Measurements from ENCODE around the gene BSN.

Gene BSN

DNA sequence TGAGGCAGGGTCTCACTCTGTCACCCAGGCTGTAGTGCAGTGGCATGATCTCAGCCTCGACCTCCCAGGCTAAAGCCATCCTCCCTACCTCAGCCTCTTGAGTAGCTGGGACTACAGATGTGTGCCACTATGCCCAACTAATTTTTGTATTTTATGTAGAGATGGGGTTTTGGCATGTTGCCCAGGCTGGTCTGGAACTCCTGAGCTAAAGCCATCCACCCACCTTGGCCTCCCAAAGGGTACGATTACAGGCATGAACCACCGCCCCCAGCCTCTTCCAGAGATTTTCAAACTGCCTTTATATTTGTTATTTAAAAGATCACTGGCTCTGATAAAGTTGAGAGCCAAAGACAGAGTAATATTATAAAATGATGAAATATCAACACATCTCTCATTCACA is 37.3 kb downstream of the BSN start:
- H3K4me2 ChIP-seq (ENCODE audit: insufficient read depth, low read length): no peak overlapping the region
- H3K79me2 ChIP-seq (ENCODE audit: insufficient read depth, low read length): no peaks in the 10 kb centered on the region
- no peaks in the 10 kb centered on the region for H4K20me1 ChIP-seq (ENCODE audit: insufficient read depth, low read length)
- H3K36me3 ChIP-seq (ENCODE audit: insufficient read depth, low read length): no peaks in the 10 kb centered on the region
- no peak for ATAC-seq (ENCODE audit: insufficient read depth, low read depth)
- TF ChIP-seq EZH2 (IDR thresholded peaks at IDR 0.05; ENCODE audit: borderline replicate concordance, low read depth, low read length, severe bottlenecking) (no peak), CTCF (IDR thresholded peaks at IDR 0.05; ENCODE audit: borderline replicate concordance, extremely low read depth, low read length, poor library complexity, severe bottlenecking) (no peak)
- H2AFZ ChIP-seq (ENCODE audit: low read depth, low read length): no peak overlapping the region
- H3K9me3 ChIP-seq (ENCODE audit: insufficient read depth, low read length, severe bottlenecking): no peaks in the 10 kb centered on the region
- H3K9ac ChIP-seq (ENCODE audit: low read depth, low read length): no peak overlapping the region
- DNase-seq: no peak
- no peaks in the 10 kb centered on the region for H3K4me1 ChIP-seq (ENCODE audit: insufficient read depth, low read length)
- no peak overlapping the region for H3K4me3 ChIP-seq (ENCODE audit: low read depth in 1 of 2, low read length in 2 of 2)
- H3K27ac ChIP-seq (ENCODE audit: low read length): no peak overlapping the region
- H3K27me3 ChIP-seq (ENCODE audit: insufficient read depth, low read length, poor library complexity): no peaks in the 10 kb centered on the region

DNA sequence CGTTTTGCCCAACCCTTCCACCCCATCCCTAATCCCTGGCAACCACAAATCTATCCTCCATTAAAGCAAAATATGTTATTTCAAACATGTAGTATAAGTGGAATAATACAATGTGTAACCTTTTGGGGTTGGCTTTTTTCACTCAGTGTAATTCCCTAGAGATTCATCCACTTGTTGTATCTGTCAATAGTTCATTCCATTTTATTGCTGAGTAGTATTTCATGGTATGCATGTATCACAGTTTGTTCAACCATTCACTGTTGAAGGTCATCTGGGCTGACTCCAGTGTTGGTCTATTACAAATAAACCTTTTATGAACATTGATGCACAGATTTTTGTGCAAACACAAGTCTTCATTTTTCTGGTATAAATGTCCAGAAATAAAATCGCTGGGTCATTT is 38.8 kb downstream of the BSN start:
- H3K27ac ChIP-seq (ENCODE audit: low read length): no peak overlapping the region
- H3K27me3 ChIP-seq (ENCODE audit: insufficient read depth, low read length, poor library complexity): no peaks in the 10 kb centered on the region
- H3K36me3 ChIP-seq (ENCODE audit: insufficient read depth, low read length): no peaks in the 10 kb centered on the region
- TF ChIP-seq CTCF (IDR thresholded peaks at IDR 0.05; ENCODE audit: borderline replicate concordance, extremely low read depth, low read length, poor library complexity, severe bottlenecking) (no peak), EZH2 (IDR thresholded peaks at IDR 0.05; ENCODE audit: borderline replicate concordance, low read depth, low read length, severe bottlenecking) (no peak)
- ATAC-seq (ENCODE audit: insufficient read depth, low read depth) (no peak), DNase-seq (no peak)
- no peaks in the 10 kb centered on the region for H3K9me3 ChIP-seq (ENCODE audit: insufficient read depth, low read length, severe bottlenecking)
- H3K4me3 ChIP-seq (ENCODE audit: low read depth in 1 of 2, low read length in 2 of 2): no peak overlapping the region
- no peak overlapping the region for H3K9ac ChIP-seq (ENCODE audit: low read depth, low read length)
- H3K4me1 ChIP-seq (ENCODE audit: insufficient read depth, low read length): no peaks in the 10 kb centered on the region
- no peak overlapping the region for H3K4me2 ChIP-seq (ENCODE audit: insufficient read depth, low read length)
- H3K79me2 ChIP-seq (ENCODE audit: insufficient read depth, low read length): no peaks in the 10 kb centered on the region
- H2AFZ ChIP-seq (ENCODE audit: low read depth, low read length): no peak overlapping the region
- no peaks in the 10 kb centered on the region for H4K20me1 ChIP-seq (ENCODE audit: insufficient read depth, low read length)

GRCh38 chr3:49600781-49601180 is 46.5 kb downstream of the BSN start:
- no peak overlapping the region for H2AFZ ChIP-seq (ENCODE audit: low read depth, low read length)
- H3K27me3 ChIP-seq (ENCODE audit: insufficient read depth, low read length, poor library complexity): no peaks in the 10 kb centered on the region
- DNase-seq (no peak), ATAC-seq (ENCODE audit: insufficient read depth, low read depth) (no peak)
- H3K4me2 ChIP-seq (ENCODE audit: insufficient read depth, low read length): no peak overlapping the region
- TF ChIP-seq CTCF (IDR thresholded peaks at IDR 0.05; ENCODE audit: borderline replicate concordance, extremely low read depth, low read length, poor library complexity, severe bottlenecking): no peak
- no peak for TF ChIP-seq EZH2 (IDR thresholded peaks at IDR 0.05; ENCODE audit: borderline replicate concordance, low read depth, low read length, severe bottlenecking)
- no peaks in the 10 kb centered on the region for H4K20me1 ChIP-seq (ENCODE audit: insufficient read depth, low read length)
- H3K79me2 ChIP-seq (ENCODE audit: insufficient read depth, low read length): no peaks in the 10 kb centered on the region
- no peak overlapping the region for H3K4me3 ChIP-seq (ENCODE audit: low read depth in 1 of 2, low read length in 2 of 2)
- no peaks in the 10 kb centered on the region for H3K9me3 ChIP-seq (ENCODE audit: insufficient read depth, low read length, severe bottlenecking)
- H3K9ac ChIP-seq (ENCODE audit: low read depth, low read length): no peak overlapping the region
- H3K36me3 ChIP-seq (ENCODE audit: insufficient read depth, low read length): no peaks in the 10 kb centered on the region
- no peaks in the 10 kb centered on the region for H3K4me1 ChIP-seq (ENCODE audit: insufficient read depth, low read length)
- H3K27ac ChIP-seq (ENCODE audit: low read length): no peak overlapping the region

Measured in DND-41 (cell line).